SH-SY5Y (cell line): ENCODE measurements around the gene ERG28.

ENCODE experiments used
- GATA2 ChIP-seq: IDR thresholded peaks from 2 replicates; pipeline ENCODE4 v1.6.1; 2011; ENCODE audit warnings: mild to moderate bottlenecking, low read depth, low read length
- GATA3 ChIP-seq: IDR thresholded peaks from 2 replicates; pipeline ENCODE4 v1.6.1; 2011; ENCODE audit warnings: low read depth, mild to moderate bottlenecking, low read length, moderate library complexity

ERG28 gene

GRCh38 chr14:75648066-75648838 lies 12.4 kb downstream of the ERG28 start:
- no peak for TF ChIP-seq GATA3
- no peak for TF ChIP-seq GATA2

GRCh38 chr14:75647640-75648039 lies 13.0 kb downstream of the ERG28 start:
- TF ChIP-seq GATA3 (no peak), GATA2 (no peak)

- no peak for TF ChIP-seq GATA2
- no peak for TF ChIP-seq GATA3
Observed at GRCh38 chr14:75646762-75647161, 13.9 kb downstream of the ERG28 start.

GRCh38 chr14:75645056-75645455 lies 15.6 kb downstream of the ERG28 start:
- no peak for TF ChIP-seq GATA2
- TF ChIP-seq GATA3, result no peak

- TF ChIP-seq GATA3, result no peak
- TF ChIP-seq GATA2, result no peak
Observed at GRCh38 chr14:75643985-75644384, 16.7 kb downstream of the ERG28 start.

GRCh38 chr14:75640876-75641275 lies 19.8 kb downstream of the ERG28 start:
- TF ChIP-seq GATA2 (no peak), GATA3 (no peak)

GRCh38 chr14:75636100-75636692 lies 24.5 kb downstream of the ERG28 start:
- TF ChIP-seq GATA2 (no peak; the same call in 1 of the 2 replicates), GATA3 (no peak)

GRCh38 chr14:75634848-75635247 lies 25.8 kb downstream of the ERG28 start:
- TF ChIP-seq GATA3 (no peak), GATA2 (no peak)

- no peak for TF ChIP-seq GATA3
- TF ChIP-seq GATA2, result no peak
Observed at GRCh38 chr14:75631453-75631831, 29.2 kb downstream of the ERG28 start.

GRCh38 chr14:75630695-75631452 lies 29.8 kb downstream of the ERG28 start:
- TF ChIP-seq GATA2 (no peak), GATA3 (no peak)

- no peak for TF ChIP-seq GATA3
Observed at GRCh38 chr14:75628816-75629215, 31.9 kb downstream of the ERG28 start.

- TF ChIP-seq GATA2 (no peak), GATA3 (no peak)
Observed at GRCh38 chr14:75627406-75627805, 33.3 kb downstream of the ERG28 start.

- no peak for TF ChIP-seq GATA3
- no peak for TF ChIP-seq GATA2
Observed at GRCh38 chr14:75626863-75627262, 33.8 kb downstream of the ERG28 start.

GRCh38 chr14:75626396-75626795 lies 34.3 kb downstream of the ERG28 start:
- TF ChIP-seq GATA3 (no peak), GATA2 (no peak)

GRCh38 chr14:75625034-75625433 lies 35.6 kb downstream of the ERG28 start:
- no peak for TF ChIP-seq GATA3

GRCh38 chr14:75619548-75619947 lies 41.1 kb downstream of the ERG28 start:
- TF ChIP-seq GATA2 (no peak), GATA3 (no peak)
